ENCODE data around the gene PRR18.

DNA sequence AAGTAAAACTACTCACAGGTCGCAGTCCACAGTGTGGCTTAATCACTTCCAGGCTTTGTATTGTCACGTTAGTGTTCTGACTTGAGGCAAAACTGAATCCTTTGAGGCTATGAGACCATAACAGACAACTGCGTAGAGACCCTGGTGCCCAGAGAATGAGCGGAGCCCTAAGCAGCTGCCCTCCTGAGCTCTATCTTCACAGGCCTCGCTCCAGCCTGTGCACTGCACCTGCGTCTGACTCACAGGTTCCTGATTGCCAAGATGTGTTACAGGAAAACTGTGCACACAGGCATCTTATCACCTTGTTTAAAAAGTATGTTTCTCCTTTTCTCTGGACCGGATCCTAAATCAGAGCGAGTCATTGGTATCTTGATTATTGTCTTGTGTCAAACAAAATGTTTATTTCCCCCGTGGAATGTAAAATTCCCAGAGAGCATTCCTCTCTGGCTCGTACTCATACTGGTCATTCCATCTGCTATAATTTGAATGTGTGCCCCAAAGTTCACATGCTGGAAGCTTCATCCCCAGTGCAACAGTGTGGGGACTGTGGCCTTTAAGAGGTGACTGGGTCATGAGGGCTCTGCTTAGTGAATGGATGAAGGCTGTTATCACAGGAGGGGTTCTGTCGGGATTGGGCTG is 25.7 kb downstream of the PRR18 start:
- TF ChIP-seq GATA2 (IDR thresholded peaks at IDR 0.05; ENCODE audit: low read depth, low read length) (no peak), GATA3 (IDR thresholded peaks at IDR 0.05; ENCODE audit: low read depth, low read length) (no peak)
